HG03558 (cell line): ENCODE measurements around the gene ONECUT2.
"Not testable (repeated sequence)": the region's sequence is repeated elsewhere in the genome, so short reads cannot be mapped to it uniquely, and the experiment has no call there.

Source experiments
- ATAC-seq: cut with Tn5 transposase; IDR thresholded peaks from one replicate; pipeline ENCODE4 v1.9.1; 2021; ENCODE audit warnings: moderate number of reproducible peaks; ENCODE audit not compliant: unreplicated experiment; ENCODE audit errors: extremely low read depth

Gene ONECUT2

GRCh38 chr18:57519668-57520424 is 84.7 kb downstream of the ONECUT2 start:
- no peak for ATAC-seq

GRCh38 chr18:57522348-57522747 is 87.2 kb downstream of the ONECUT2 start:
- not testable (repeated sequence) for ATAC-seq

- peak; percentile 49 for ATAC-seq
Observed at GRCh38 chr18:57523171-57523956, 88.2 kb downstream of the ONECUT2 start.

- no peak for ATAC-seq
Observed at GRCh38 chr18:57527556-57528229, 92.5 kb downstream of the ONECUT2 start.

- ATAC-seq = no peak
Observed at GRCh38 chr18:57529151-57529550, 94.0 kb downstream of the ONECUT2 start.

GRCh38 chr18:57533006-57533867 is 98.1 kb downstream of the ONECUT2 start:
- ATAC-seq = no peak

GRCh38 chr18:57533868-57534510 is 98.8 kb downstream of the ONECUT2 start:
- no peak for ATAC-seq

GRCh38 chr18:57534511-57534909 is 99.3 kb downstream of the ONECUT2 start:
- ATAC-seq = no peak

GRCh38 chr18:57538614-57539013 is 103.4 kb downstream of the ONECUT2 start:
- ATAC-seq = no peak

GRCh38 chr18:57539702-57540101 is 104.5 kb downstream of the ONECUT2 start:
- ATAC-seq = no peak
